ENCODE measurements around the gene C16orf92. TPM values are rescaled to one million over a fixed set of nuclear protein-coding genes. Genes with fewer than 3 reads are reported as not detected.

The C16orf92 gene
- total RNA-seq, 1 experiment from 2014 or later = not detected

DNA sequence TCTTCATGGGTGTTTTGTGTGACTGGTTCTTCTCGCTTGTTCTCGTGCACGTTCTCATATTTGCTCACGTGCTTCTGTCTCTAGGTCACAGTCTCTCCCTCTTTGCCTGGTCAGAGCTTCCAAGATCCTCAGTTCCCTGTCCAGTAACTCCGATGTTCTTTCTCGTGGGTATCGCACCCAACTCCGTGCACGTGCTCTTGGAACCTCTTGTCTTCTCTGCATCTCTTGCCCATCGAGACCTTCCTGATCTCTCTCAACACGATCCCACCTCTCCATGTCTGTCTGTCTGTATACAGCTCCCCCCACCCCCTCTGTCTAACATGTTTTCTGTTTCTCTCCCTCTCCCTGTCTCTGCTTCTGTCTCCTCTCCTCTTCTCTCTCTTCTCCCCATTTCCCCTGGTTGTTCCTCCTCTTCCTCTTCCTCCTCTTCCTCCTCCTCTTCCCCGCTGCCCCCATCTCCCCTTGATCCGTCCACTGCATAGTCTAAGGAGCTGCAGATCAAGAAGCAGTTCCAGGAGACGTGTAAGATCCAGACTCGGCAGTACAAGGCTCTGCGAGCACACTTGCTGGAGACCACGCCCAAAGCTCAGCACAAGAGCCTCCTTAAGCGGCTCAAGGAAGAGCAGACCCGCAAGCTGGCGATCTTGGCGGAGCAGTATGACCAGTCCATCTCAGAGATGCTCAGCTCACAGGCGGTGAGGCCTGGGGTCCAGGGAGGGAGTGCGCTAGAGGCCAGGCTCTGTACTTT, 33.7 kb upstream of the C16orf92 start (continued):
- TF ChIP-seq, protein P1, sequence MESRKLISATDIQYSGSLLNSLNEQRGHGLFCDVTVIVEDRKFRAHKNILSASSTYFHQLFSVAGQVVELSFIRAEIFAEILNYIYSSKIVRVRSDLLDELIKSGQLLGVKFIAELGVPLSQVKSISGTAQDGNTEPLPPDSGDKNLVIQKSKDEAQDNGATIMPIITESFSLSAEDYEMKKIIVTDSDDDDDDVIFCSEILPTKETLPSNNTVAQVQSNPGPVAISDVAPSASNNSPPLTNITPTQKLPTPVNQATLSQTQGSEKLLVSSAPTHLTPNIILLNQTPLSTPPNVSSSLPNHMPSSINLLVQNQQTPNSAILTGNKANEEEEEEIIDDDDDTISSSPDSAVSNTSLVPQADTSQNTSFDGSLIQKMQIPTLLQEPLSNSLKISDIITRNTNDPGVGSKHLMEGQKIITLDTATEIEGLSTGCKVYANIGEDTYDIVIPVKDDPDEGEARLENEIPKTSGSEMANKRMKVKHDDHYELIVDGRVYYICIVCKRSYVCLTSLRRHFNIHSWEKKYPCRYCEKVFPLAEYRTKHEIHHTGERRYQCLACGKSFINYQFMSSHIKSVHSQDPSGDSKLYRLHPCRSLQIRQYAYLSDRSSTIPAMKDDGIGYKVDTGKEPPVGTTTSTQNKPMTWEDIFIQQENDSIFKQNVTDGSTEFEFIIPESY (IDR thresholded peaks at IDR 0.05; ENCODE audit: extremely low read depth, insufficient replicate concordance, low read length) = no peak

DNA sequence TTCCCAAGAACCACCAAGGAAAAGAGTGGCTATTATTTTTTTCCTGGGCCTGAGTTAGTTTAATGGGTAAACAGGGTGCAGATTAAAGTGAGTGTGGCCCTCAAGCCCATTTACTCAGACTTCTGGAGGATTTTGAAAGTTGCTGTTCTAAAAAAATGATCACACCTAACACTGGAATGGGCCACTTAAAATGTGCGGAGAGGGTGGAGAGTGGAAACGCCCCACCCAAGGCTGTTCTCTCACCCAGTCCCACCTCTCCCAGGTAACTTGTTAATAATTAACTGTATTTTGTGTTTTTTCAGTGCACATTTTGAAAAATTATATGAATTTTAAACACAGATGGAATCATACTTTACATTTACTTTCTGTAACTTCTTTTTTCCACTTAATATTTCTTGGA, 33.0 kb upstream of the C16orf92 start:
- ChIA-PET CTCF (no interaction called here), POLR2A (no interaction called here), RAD21 (ENCODE audit: low non-redundant PET in 1 of 2, low total read pairs in 2 of 2, uncharacterized antibody in 2 of 2, unreplicated experiment in 2 of 2) (no interaction called here)
- H3K9me3 ChIP-seq (ENCODE audit: control insufficient read depth in 1 of 2, insufficient read depth in 1 of 2, low read depth in 1 of 2, low read length in 2 of 2) = no peaks in the 10 kb centered on the region
- H3K4me2 ChIP-seq (ENCODE audit: low read length) = no peak overlapping the region
- DNase-seq (ENCODE audit: low read depth, low spot score) (no peak), ATAC-seq (no peak)
- peaks cover 32% of the 10 kb centered on the region in 2 experiments for H3K36me3 ChIP-seq (ENCODE audit: control insufficient read depth in 1 of 2, insufficient read depth in 2 of 2, low read length in 2 of 2)
- no peaks in the 10 kb centered on the region for H3K27me3 ChIP-seq (ENCODE audit: insufficient read depth, low read length)
- H3K79me2 ChIP-seq (ENCODE audit: insufficient read depth, low read length) = no peaks in the 10 kb centered on the region
- no peak overlapping the region for H2AFZ ChIP-seq (ENCODE audit: low read depth, low read length, poor library complexity, severe bottlenecking)
- no peaks in the 10 kb centered on the region for H3K9me2 ChIP-seq (ENCODE audit: insufficient read depth)
- BruUV-seq (replicated peaks) = no TSS peak
- intact Hi-C loops (cut with micrococcal nuclease) = no loop called here
- H3K4me1 ChIP-seq (ENCODE audit: control insufficient read depth in 1 of 2, insufficient read depth in 2 of 2, low read length in 2 of 2) = peaks cover 9 to 14% of the 10 kb centered on the region in 2 experiments
- no peak for TF ChIP-seq RAD21 (IDR thresholded peaks at IDR 0.05; ENCODE audit: low read depth)
- TF ChIP-seq, protein P2, sequence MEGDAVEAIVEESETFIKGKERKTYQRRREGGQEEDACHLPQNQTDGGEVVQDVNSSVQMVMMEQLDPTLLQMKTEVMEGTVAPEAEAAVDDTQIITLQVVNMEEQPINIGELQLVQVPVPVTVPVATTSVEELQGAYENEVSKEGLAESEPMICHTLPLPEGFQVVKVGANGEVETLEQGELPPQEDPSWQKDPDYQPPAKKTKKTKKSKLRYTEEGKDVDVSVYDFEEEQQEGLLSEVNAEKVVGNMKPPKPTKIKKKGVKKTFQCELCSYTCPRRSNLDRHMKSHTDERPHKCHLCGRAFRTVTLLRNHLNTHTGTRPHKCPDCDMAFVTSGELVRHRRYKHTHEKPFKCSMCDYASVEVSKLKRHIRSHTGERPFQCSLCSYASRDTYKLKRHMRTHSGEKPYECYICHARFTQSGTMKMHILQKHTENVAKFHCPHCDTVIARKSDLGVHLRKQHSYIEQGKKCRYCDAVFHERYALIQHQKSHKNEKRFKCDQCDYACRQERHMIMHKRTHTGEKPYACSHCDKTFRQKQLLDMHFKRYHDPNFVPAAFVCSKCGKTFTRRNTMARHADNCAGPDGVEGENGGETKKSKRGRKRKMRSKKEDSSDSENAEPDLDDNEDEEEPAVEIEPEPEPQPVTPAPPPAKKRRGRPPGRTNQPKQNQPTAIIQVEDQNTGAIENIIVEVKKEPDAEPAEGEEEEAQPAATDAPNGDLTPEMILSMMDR (IDR thresholded peaks at IDR 0.05 in 2 of 3, conservative IDR thresholded peaks at IDR 0.05 in 1 of 3; ENCODE audit: borderline replicate concordance in 1 of 3, insufficient read depth in 1 of 3, low read depth in 2 of 3, low read length in 2 of 3) = no peak
- TF ChIP-seq SIN3A (IDR thresholded peaks at IDR 0.05; ENCODE audit: low read depth) = no peak
- TF ChIP-seq ZFX (IDR thresholded peaks at IDR 0.05) = no peak
- no peak for TF ChIP-seq POLR2A (IDR thresholded peaks at IDR 0.05; ENCODE audit: borderline replicate concordance, extremely low read depth, insufficient read depth, insufficient read length)
- no peak overlapping the region for H3K9ac ChIP-seq (ENCODE audit: low read length)
- no peaks in the 10 kb centered on the region for H4K20me1 ChIP-seq (ENCODE audit: insufficient read depth)
- H3K27ac ChIP-seq (ENCODE audit: low read depth, low read length) = no peak overlapping the region
- H3K4me3 ChIP-seq (replicated peaks in 1 of 2; ENCODE audit: low read depth in 1 of 2, low read length in 2 of 2) = no peak overlapping the region
